Gastrocnemius medialis (tissue), 4 donors: ENCODE data around the gene IL24.

ENCODE experiments used
- CTCF ChIP-seq, 5 experiments: fragments of 450-650 bp in 3 of 5; fragments of 200-600 bp in 2 of 5; sonication (generic) in 2 of 5; IDR thresholded peaks in 4 of 5; conservative IDR thresholded peaks in 1 of 5; 1 replicate in 4 of 5; 2 replicates in 1 of 5; pipeline ENCODE4 v1.5.1; 2016 to 2019; ENCODE audit warnings: antibody characterized with exemption in 5 of 5, mild to moderate bottlenecking in 3 of 5, moderate library complexity in 3 of 5
- POLR2A ChIP-seq, 2 donors: fragments of 450-650 bp; IDR thresholded peaks; one replicate each; pipeline ENCODE4 v1.6.1; 2017; ENCODE audit warnings: antibody characterized with exemption in 2 of 2, mild to moderate bottlenecking in 2 of 2, moderate library complexity in 2 of 2

- TF ChIP-seq CTCF (IDR thresholded peaks at IDR 0.05 in 4 of 5, conservative IDR thresholded peaks at IDR 0.05 in 1 of 5) (no peak), POLR2A (IDR thresholded peaks at IDR 0.05) (no peak)
Observed at GRCh38 chr1:206952171-206952570, 54.9 kb downstream of the IL24 start.
